ENCODE measurements around the gene LTBP2. TPM values are rescaled to one million over a fixed set of nuclear protein-coding genes. Genes with fewer than 3 reads are reported as not detected.

LTBP2 gene
- total RNA-seq, 1 donor from 2014 or later, result 2.9 TPM

- no peak overlapping the region for H3K27ac Mint-ChIP-seq
- no peak overlapping the region for H3K4me3 Mint-ChIP-seq
- no peak for TF ChIP-seq CTCF (IDR thresholded peaks at IDR 0.05; ENCODE audit: unreplicated experiment)
- H3K9me3 Mint-ChIP-seq, result no peaks in the 10 kb centered on the region
- H3K4me1 Mint-ChIP-seq, result peaks cover 79% of the 10 kb centered on the region
- no peaks in the 10 kb centered on the region for H3K27me3 Mint-ChIP-seq (ENCODE audit: low read depth)
- DNase-seq (ENCODE audit: low spot score in 2 of 2, unreplicated experiment in 2 of 2), result no peak
- H3K36me3 Mint-ChIP-seq, result no peaks in the 10 kb centered on the region
Observed at GRCh38 chr14:74567219-74567618, 44.8 kb downstream of the LTBP2 start.

- Mint-ChIP-seq H3K4me3 (no peak overlapping the region), H3K9me3 (no peaks in the 10 kb centered on the region), H3K4me1 (peaks cover 76% of the 10 kb centered on the region), H3K36me3 (no peaks in the 10 kb centered on the region), H3K27me3 (ENCODE audit: low read depth) (no peaks in the 10 kb centered on the region), H3K27ac (no peak overlapping the region)
- no peak for TF ChIP-seq CTCF (IDR thresholded peaks at IDR 0.05; ENCODE audit: unreplicated experiment)
- DNase-seq (ENCODE audit: low spot score in 2 of 2, unreplicated experiment in 2 of 2), result no peak
Observed at GRCh38 chr14:74566174-74567141, 45.6 kb downstream of the LTBP2 start.

GRCh38 chr14:74563586-74564159 lies 48.4 kb downstream of the LTBP2 start:
- peak overlapping the region; percentile 78 for H3K27ac Mint-ChIP-seq
- no peaks in the 10 kb centered on the region for H3K27me3 Mint-ChIP-seq (ENCODE audit: low read depth)
- H3K36me3 Mint-ChIP-seq, result no peaks in the 10 kb centered on the region
- TF ChIP-seq CTCF (IDR thresholded peaks at IDR 0.05; ENCODE audit: unreplicated experiment), result no peak
- peaks cover 52% of the 10 kb centered on the region for H3K4me1 Mint-ChIP-seq
- no peak for DNase-seq (ENCODE audit: low spot score in 2 of 2, unreplicated experiment in 2 of 2)
- no peak overlapping the region for H3K4me3 Mint-ChIP-seq
- H3K9me3 Mint-ChIP-seq, result no peaks in the 10 kb centered on the region

- no peaks in the 10 kb centered on the region for H3K9me3 Mint-ChIP-seq
- H3K27me3 Mint-ChIP-seq (ENCODE audit: low read depth), result no peaks in the 10 kb centered on the region
- no peaks in the 10 kb centered on the region for H3K36me3 Mint-ChIP-seq
- H3K27ac Mint-ChIP-seq, result peak overlapping the region; percentile 78
- no peak for TF ChIP-seq CTCF (IDR thresholded peaks at IDR 0.05; ENCODE audit: unreplicated experiment)
- H3K4me1 Mint-ChIP-seq, result peaks cover 47% of the 10 kb centered on the region
- H3K4me3 Mint-ChIP-seq, result no peak overlapping the region
- no peak for DNase-seq (ENCODE audit: low spot score in 2 of 2, unreplicated experiment in 2 of 2)
Observed at GRCh38 chr14:74563233-74563585, 48.8 kb downstream of the LTBP2 start.

- H3K9me3 Mint-ChIP-seq, result no peaks in the 10 kb centered on the region
- no peaks in the 10 kb centered on the region for H3K36me3 Mint-ChIP-seq
- H3K27ac Mint-ChIP-seq, result peak overlapping the region; percentile 78
- no peak for DNase-seq (ENCODE audit: low spot score in 2 of 2, unreplicated experiment in 2 of 2)
- peaks cover 42% of the 10 kb centered on the region for H3K4me1 Mint-ChIP-seq
- no peak overlapping the region for H3K4me3 Mint-ChIP-seq
- TF ChIP-seq CTCF (IDR thresholded peaks at IDR 0.05; ENCODE audit: unreplicated experiment), result no peak
- no peaks in the 10 kb centered on the region for H3K27me3 Mint-ChIP-seq (ENCODE audit: low read depth)
Observed at GRCh38 chr14:74562515-74563232, 49.4 kb downstream of the LTBP2 start.

Data from mesothelial cell of epicardium (in vitro differentiated cells).